GM12878 (cell line): ENCODE data around the gene PTRH2.

Experiments
- CTCF ChIP-seq, 3 experiments: IDR thresholded peaks in 2 of 3; conservative IDR thresholded peaks in 1 of 3; 2 replicates each; pipeline ENCODE4 v1.5.1; 2011; ENCODE audit warnings: low read depth in 3 of 3, low read length in 3 of 3, mild to moderate bottlenecking in 3 of 3, control low read depth in 2 of 3, moderate library complexity in 2 of 3, inconsistent platforms in 1 of 3, mixed read lengths in 1 of 3; ENCODE audit not compliant: control insufficient read depth in 2 of 3, insufficient read depth in 1 of 3; ENCODE audit errors: extremely low read depth in 1 of 3
- MAX ChIP-seq: IDR thresholded peaks from 2 replicates; pipeline ENCODE4 v1.6.1; 2012; ENCODE audit warnings: low read depth, low read length, improper control_type of control experiment
- MTA2 ChIP-seq: fragments of 450-650 bp; IDR thresholded peaks from 2 replicates; pipeline ENCODE4 v1.6.1; 2016; ENCODE audit warnings: low read depth, mild to moderate bottlenecking, moderate library complexity
- MYC ChIP-seq: IDR thresholded peaks from 2 replicates; pipeline ENCODE4 v1.6.1; 2011; ENCODE audit warnings: mild to moderate bottlenecking, low read length, moderate library complexity, inconsistent platforms; ENCODE audit not compliant: insufficient read depth, insufficient replicate concordance, insufficient read length, severe bottlenecking
- NFIC ChIP-seq: IDR thresholded peaks from 2 replicates; pipeline ENCODE4 v1.6.1; 2012; ENCODE audit warnings: low read depth, mild to moderate bottlenecking, inconsistent platforms, low read length, moderate library complexity
- NR2C1 ChIP-seq: fragments of 450-650 bp; IDR thresholded peaks from 2 replicates; pipeline ENCODE4 v1.6.1; 2017; ENCODE audit warnings: antibody characterized with exemption, mild to moderate bottlenecking, moderate library complexity
- NR2C2 ChIP-seq: IDR thresholded peaks from 2 replicates; pipeline ENCODE4 v1.6.1; 2011; ENCODE audit warnings: borderline replicate concordance, low read depth; ENCODE audit not compliant: control insufficient read depth, insufficient read length
- POLR2AphosphoS5 ChIP-seq: IDR thresholded peaks from 2 replicates; pipeline ENCODE4 v1.6.1; 2011; ENCODE audit warnings: mild to moderate bottlenecking, low read length, inconsistent platforms
- USF2 ChIP-seq: IDR thresholded peaks from 2 replicates; pipeline ENCODE4 v1.6.1; 2011; ENCODE audit warnings: low read depth, low read length, improper control_type of control experiment, borderline replicate concordance
- YY1 ChIP-seq: IDR thresholded peaks from 2 replicates; pipeline ENCODE4 v1.6.1; 2011; ENCODE audit warnings: low read depth, mild to moderate bottlenecking, low read length
- ZNF217 ChIP-seq: fragments of 450-650 bp; IDR thresholded peaks from 2 replicates; pipeline ENCODE4 v1.6.1; 2017; ENCODE audit warnings: antibody characterized with exemption, mild to moderate bottlenecking

- TF ChIP-seq MTA2: no peak
- no peak for TF ChIP-seq USF2
- no peak for TF ChIP-seq POLR2AphosphoS5
- no peak for TF ChIP-seq MAX
- TF ChIP-seq NFIC: no peak
- no peak for TF ChIP-seq NR2C1
- no peak for TF ChIP-seq CTCF (IDR thresholded peaks at IDR 0.05 in 2 of 3, conservative IDR thresholded peaks at IDR 0.05 in 1 of 3; ENCODE audit: control insufficient read depth in 2 of 3, extremely low read depth in 1 of 3, insufficient read depth in 1 of 3, low read depth in 3 of 3, low read length in 3 of 3)
- TF ChIP-seq MYC: no peak
- TF ChIP-seq ZNF217: no peak
- TF ChIP-seq YY1: no peak
- no peak for TF ChIP-seq NR2C2
Observed at GRCh38 chr17:59737324-59737723, 30.1 kb upstream of the PTRH2 start.
